Measurements from ENCODE around the gene TAPBPL.

The TAPBPL gene

DNA sequence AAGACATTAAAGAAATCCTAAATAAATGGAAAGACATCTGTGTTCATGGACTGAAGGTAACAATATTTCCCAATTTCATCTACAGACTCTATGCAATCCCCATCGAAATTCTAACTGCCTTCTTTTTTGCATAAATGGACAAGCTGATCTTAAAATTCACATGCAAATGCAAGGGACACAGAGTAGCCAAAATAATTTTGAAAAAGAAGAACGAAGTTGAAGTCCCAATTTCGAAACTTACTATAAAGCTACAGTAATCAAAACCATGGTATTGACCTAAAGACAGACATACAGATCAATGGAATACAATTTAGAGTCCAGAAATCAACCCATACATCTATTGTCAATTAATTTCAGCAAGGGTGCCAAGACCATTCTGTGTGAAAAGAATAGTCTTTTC, 23.5 kb upstream of the TAPBPL start:
- no peak overlapping the region for H2AFZ ChIP-seq (ENCODE audit: low read length)
- no peak overlapping the region for H3K9ac ChIP-seq (ENCODE audit: low read length)
- H3K4me3 ChIP-seq (ENCODE audit: low read length), result no peak overlapping the region
- H3K4me1 ChIP-seq (ENCODE audit: low read length), result peaks cover 7% of the 10 kb centered on the region
- no peak overlapping the region for H3K4me2 ChIP-seq (ENCODE audit: low read depth, low read length)
- DNase-seq, result no peak
- no peaks in the 10 kb centered on the region for H4K20me1 ChIP-seq (ENCODE audit: insufficient read depth, low read length)
- no peaks in the 10 kb centered on the region for H3K9me2 ChIP-seq (replicated peaks; ENCODE audit: insufficient read depth, low read length)
- no peaks in the 10 kb centered on the region for H3K9me3 ChIP-seq (replicated peaks; ENCODE audit: insufficient read depth, low read length)
- no peaks in the 10 kb centered on the region for H3K27me3 ChIP-seq (replicated peaks; ENCODE audit: insufficient read depth, low read length)
- no peaks in the 10 kb centered on the region for H3K79me2 ChIP-seq (ENCODE audit: low read length)
- TF ChIP-seq EZH2phosphoT487 (IDR thresholded peaks at IDR 0.05; ENCODE audit: low read length) (no peak), EZH2 (optimal IDR thresholded peaks at IDR 0.05; ENCODE audit: low read depth, low read length) (no peak)
- TF ChIP-seq, protein P1, sequence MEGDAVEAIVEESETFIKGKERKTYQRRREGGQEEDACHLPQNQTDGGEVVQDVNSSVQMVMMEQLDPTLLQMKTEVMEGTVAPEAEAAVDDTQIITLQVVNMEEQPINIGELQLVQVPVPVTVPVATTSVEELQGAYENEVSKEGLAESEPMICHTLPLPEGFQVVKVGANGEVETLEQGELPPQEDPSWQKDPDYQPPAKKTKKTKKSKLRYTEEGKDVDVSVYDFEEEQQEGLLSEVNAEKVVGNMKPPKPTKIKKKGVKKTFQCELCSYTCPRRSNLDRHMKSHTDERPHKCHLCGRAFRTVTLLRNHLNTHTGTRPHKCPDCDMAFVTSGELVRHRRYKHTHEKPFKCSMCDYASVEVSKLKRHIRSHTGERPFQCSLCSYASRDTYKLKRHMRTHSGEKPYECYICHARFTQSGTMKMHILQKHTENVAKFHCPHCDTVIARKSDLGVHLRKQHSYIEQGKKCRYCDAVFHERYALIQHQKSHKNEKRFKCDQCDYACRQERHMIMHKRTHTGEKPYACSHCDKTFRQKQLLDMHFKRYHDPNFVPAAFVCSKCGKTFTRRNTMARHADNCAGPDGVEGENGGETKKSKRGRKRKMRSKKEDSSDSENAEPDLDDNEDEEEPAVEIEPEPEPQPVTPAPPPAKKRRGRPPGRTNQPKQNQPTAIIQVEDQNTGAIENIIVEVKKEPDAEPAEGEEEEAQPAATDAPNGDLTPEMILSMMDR (IDR thresholded peaks at IDR 0.05; ENCODE audit: low read length), result no peak
- no peaks in the 10 kb centered on the region for H3F3A ChIP-seq (ENCODE audit: insufficient read depth, low read length)
- H3K27ac ChIP-seq (ENCODE audit: low read length), result no peak overlapping the region
- no peaks in the 10 kb centered on the region for H3K36me3 ChIP-seq (replicated peaks; ENCODE audit: insufficient read depth, low read length)

DNA sequence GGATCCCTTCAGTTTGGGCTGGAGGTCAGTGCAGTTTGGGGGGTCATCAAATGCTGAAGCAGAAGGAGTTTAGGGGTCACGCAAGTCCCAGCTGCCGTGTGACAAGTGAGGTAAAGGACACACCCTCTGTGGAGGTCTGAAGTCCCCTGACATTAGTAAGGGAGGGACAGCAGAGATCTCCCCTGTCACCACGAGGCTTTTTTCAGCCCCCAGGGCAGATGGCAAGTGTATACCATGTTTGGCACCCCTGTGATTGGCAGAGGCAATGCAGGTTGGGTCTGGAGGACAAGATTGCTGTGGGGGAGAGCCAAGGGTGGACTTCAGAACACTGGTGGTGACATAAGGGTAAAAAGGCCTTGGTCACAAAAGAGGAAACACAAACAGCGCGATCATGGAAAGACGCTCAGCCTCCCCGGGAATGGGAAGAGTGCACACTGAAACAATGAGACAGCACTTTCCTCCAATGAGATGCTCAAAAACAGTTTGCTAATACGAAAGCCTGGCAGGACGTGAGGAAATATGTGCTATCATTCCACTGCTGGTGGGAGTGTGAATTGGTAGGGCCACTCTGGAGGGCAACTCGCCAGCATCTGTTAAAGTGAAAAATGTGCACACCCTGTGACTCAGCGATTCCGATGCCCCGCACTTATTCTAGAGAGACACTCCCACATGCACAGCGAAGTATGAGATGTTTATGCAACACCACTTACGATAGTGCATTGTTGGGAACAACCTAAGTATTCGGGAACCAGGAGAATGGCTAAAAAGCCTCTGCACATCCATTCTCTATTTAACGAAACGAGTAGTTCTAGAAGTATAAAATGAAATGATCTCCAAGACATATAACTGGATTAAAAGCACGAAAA, 21.5 kb upstream of the TAPBPL start:
- H3K79me2 ChIP-seq (ENCODE audit: low read length), result no peaks in the 10 kb centered on the region
- H3K27ac ChIP-seq (ENCODE audit: low read length), result no peak overlapping the region
- TF ChIP-seq EZH2phosphoT487 (IDR thresholded peaks at IDR 0.05; ENCODE audit: low read length) (no peak), EZH2 (optimal IDR thresholded peaks at IDR 0.05; ENCODE audit: low read depth, low read length) (no peak)
- TF ChIP-seq, protein P1 (IDR thresholded peaks at IDR 0.05; ENCODE audit: low read length), result no peak
- no peak overlapping the region for H2AFZ ChIP-seq (ENCODE audit: low read length)
- H3K4me1 ChIP-seq (ENCODE audit: low read length), result no peaks in the 10 kb centered on the region; the same call in 1 of the 2 replicates
- H3K36me3 ChIP-seq (replicated peaks; ENCODE audit: insufficient read depth, low read length), result no peaks in the 10 kb centered on the region
- H3K4me2 ChIP-seq (ENCODE audit: low read depth, low read length), result no peak overlapping the region
- H3K9ac ChIP-seq (ENCODE audit: low read length), result no peak overlapping the region
- H3K4me3 ChIP-seq (ENCODE audit: low read length), result no peak overlapping the region
- H4K20me1 ChIP-seq (ENCODE audit: insufficient read depth, low read length), result no peaks in the 10 kb centered on the region
- H3K9me3 ChIP-seq (replicated peaks; ENCODE audit: insufficient read depth, low read length), result no peaks in the 10 kb centered on the region
- DNase-seq, result no peak
- H3K27me3 ChIP-seq (replicated peaks; ENCODE audit: insufficient read depth, low read length), result no peaks in the 10 kb centered on the region
- H3K9me2 ChIP-seq (replicated peaks; ENCODE audit: insufficient read depth, low read length), result no peaks in the 10 kb centered on the region
- H3F3A ChIP-seq (ENCODE audit: insufficient read depth, low read length), result no peaks in the 10 kb centered on the region

DNA sequence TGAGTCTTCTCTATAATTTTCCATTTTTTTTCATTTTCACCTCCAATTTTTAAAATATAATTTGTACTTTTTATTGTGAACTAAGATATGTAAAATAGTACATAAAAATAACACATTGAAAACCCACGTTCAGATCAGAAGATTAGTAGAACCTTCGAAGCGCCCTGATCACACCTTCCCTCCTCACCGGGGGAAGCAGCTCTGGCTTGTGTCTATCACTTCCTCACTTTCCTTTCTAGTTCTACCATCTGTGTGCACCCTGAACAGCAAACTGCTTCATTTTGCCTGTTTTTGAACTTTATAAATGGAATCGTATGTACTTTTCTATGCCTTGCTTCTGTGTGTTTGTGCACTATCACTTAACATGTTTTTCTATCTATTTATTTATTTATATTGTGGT, 18.9 kb upstream of the TAPBPL start:
- Histone ChIP-seq H3K79me2 (ENCODE audit: low read length) (no peaks in the 10 kb centered on the region), H3K9ac (ENCODE audit: low read length) (no peak overlapping the region), H3K4me3 (ENCODE audit: low read length) (no peak overlapping the region), H3K9me2 (replicated peaks; ENCODE audit: insufficient read depth, low read length) (no peaks in the 10 kb centered on the region), H3K36me3 (replicated peaks; ENCODE audit: insufficient read depth, low read length) (no peaks in the 10 kb centered on the region), H4K20me1 (ENCODE audit: insufficient read depth, low read length) (no peaks in the 10 kb centered on the region), H2AFZ (ENCODE audit: low read length) (no peak overlapping the region), H3K9me3 (replicated peaks; ENCODE audit: insufficient read depth, low read length) (no peaks in the 10 kb centered on the region), H3K4me1 (ENCODE audit: low read length) (no peaks in the 10 kb centered on the region; the same call in 1 of the 2 replicates), H3F3A (ENCODE audit: insufficient read depth, low read length) (no peaks in the 10 kb centered on the region), H3K4me2 (ENCODE audit: low read depth, low read length) (no peak overlapping the region), H3K27ac (ENCODE audit: low read length) (no peak overlapping the region), H3K27me3 (replicated peaks; ENCODE audit: insufficient read depth, low read length) (no peaks in the 10 kb centered on the region)
- DNase-seq, result no peak
- TF ChIP-seq, protein P1 (IDR thresholded peaks at IDR 0.05; ENCODE audit: low read length), result no peak
- no peak for TF ChIP-seq EZH2phosphoT487 (IDR thresholded peaks at IDR 0.05; ENCODE audit: low read length)
- TF ChIP-seq EZH2 (optimal IDR thresholded peaks at IDR 0.05; ENCODE audit: low read depth, low read length), result no peak

Measured in MM.1S (cell line).